ENCODE data around the gene SEC31B.

Gene SEC31B

GRCh38 chr10:100496567-100496966 lies 23.1 kb downstream of the SEC31B start:
- TF ChIP-seq ZFX (IDR thresholded peaks at IDR 0.05; ENCODE audit: borderline replicate concordance) (no peak), CTCF (IDR thresholded peaks at IDR 0.05) (no peak)
- H3K27ac ChIP-seq: no peak overlapping the region

DNA sequence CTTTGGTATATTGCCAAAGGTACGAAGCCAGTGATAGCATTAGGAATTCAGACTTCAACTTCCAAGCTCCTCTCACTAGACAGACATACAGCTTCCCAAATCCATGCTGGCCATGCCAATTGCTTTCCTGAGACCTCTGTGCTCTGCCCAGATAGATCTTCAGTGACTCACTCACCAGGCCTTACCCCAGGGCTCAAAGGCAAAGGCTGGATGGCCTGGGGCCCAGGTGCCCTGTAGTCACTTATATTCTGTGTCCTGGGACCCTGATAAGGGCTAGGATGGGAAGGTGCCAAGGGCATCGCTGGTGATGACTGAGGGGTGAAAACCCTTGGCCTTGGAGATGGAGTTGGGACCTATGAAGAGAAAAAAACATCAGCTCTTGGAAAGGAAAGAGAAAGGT lies 29.1 kb downstream of the SEC31B start:
- no peak overlapping the region for H3K27ac ChIP-seq
- TF ChIP-seq CTCF (IDR thresholded peaks at IDR 0.05): no peak
- no peak for TF ChIP-seq ZFX (IDR thresholded peaks at IDR 0.05; ENCODE audit: borderline replicate concordance)

- H3K27ac ChIP-seq: no peak overlapping the region
- TF ChIP-seq CTCF (IDR thresholded peaks at IDR 0.05) (no peak), ZFX (IDR thresholded peaks at IDR 0.05; ENCODE audit: borderline replicate concordance) (no peak)
Observed at GRCh38 chr10:100489396-100489795, 30.3 kb downstream of the SEC31B start.

- H3K27ac ChIP-seq: no peak overlapping the region
- no peak for TF ChIP-seq CTCF (IDR thresholded peaks at IDR 0.05)
- no peak for TF ChIP-seq ZFX (IDR thresholded peaks at IDR 0.05; ENCODE audit: borderline replicate concordance)
Observed at GRCh38 chr10:100487529-100487928, 32.1 kb downstream of the SEC31B start.

DNA sequence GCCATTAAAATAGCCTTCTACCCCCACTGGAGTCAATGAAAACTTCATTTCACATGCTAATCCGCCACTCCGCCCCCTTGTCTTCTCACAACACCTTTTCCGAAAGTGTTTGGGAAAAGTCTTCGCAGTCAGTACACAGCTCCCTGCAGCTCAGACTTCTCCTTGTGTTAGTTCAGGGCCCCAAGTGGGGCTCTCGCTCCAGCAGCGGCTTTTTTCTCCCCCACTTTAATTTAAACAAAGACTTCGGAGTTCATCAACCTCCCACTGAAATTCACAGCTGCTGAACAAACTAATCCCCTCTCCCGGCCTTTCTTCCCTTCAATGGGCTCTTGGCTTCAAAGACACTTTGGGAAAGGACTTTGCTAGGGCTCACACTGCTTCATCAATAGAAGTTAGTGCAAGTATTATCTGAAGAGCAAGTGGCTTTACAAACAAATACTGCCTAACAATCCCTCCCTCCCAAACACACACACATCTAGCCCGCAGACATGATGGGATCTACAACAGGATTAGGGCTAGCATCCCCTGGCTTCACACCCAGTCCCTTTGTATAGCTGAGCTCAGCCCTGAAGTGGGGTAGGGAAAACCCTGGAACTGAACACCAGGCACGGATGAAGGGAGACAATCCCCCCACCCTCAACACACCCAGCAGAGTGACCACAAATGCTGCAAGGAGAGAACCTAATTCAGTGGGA lies 33.7 kb downstream of the SEC31B start:
- TF ChIP-seq CTCF (IDR thresholded peaks at IDR 0.05) (no peak), ZFX (IDR thresholded peaks at IDR 0.05; ENCODE audit: borderline replicate concordance) (no peak)
- H3K27ac ChIP-seq: no peak overlapping the region

GRCh38 chr10:100485366-100485765 lies 34.3 kb downstream of the SEC31B start:
- TF ChIP-seq ZFX (IDR thresholded peaks at IDR 0.05; ENCODE audit: borderline replicate concordance) (no peak), CTCF (IDR thresholded peaks at IDR 0.05) (no peak)
- no peak overlapping the region for H3K27ac ChIP-seq

- TF ChIP-seq CTCF (IDR thresholded peaks at IDR 0.05) (no peak), ZFX (IDR thresholded peaks at IDR 0.05; ENCODE audit: borderline replicate concordance) (no peak)
- H3K27ac ChIP-seq: no peak overlapping the region
Observed at GRCh38 chr10:100483876-100484666, 35.6 kb downstream of the SEC31B start.

Measured in 22Rv1 (cell line).